Liver (tissue), 9 donors: ENCODE data around the gene COL4A1. TPM values are rescaled to one million over a fixed set of nuclear protein-coding genes. Genes with fewer than 3 reads are reported as not detected.

ENCODE experiments used
- DNase-seq: peaks from one replicate; pipeline ENCODE4 v3.0.0-alpha.2; 2017; ENCODE audit warnings: low spot score
- H3K27ac ChIP-seq, 2 donors: one replicate each; pipeline ENCODE4 v1.7.0; 2013; ENCODE audit warnings: inconsistent platforms in 2 of 2, low read length in 2 of 2, control low read depth in 1 of 2, low read depth in 1 of 2, mild to moderate bottlenecking in 1 of 2
- H3K27me3 ChIP-seq, 4 donors: one replicate each; pipeline versions ENCODE4 v1.6.1 to v1.7.0; 2013; ENCODE audit warnings: low read length in 3 of 4, inconsistent platforms in 1 of 4, mild to moderate bottlenecking in 1 of 4, moderate library complexity in 1 of 4; ENCODE audit not compliant: control insufficient read depth in 4 of 4, insufficient read depth in 4 of 4
- H3K36me3 ChIP-seq, 4 donors: one replicate each; pipeline versions ENCODE4 v1.6.1 to v1.7.0; 2013; ENCODE audit warnings: low read length in 3 of 4, mild to moderate bottlenecking in 3 of 4, low read depth in 1 of 4, moderate library complexity in 1 of 4; ENCODE audit not compliant: control insufficient read depth in 4 of 4, insufficient read depth in 3 of 4
- H3K4me1 ChIP-seq, 4 donors: one replicate each; pipeline versions ENCODE4 v1.6.1 to v1.7.0; 2013; ENCODE audit warnings: low read length in 3 of 4, mild to moderate bottlenecking in 3 of 4, moderate library complexity in 1 of 4; ENCODE audit not compliant: control insufficient read depth in 4 of 4, insufficient read depth in 4 of 4
- H3K4me3 ChIP-seq, 3 donors: one replicate each; pipeline versions ENCODE4 v1.6.1 to v1.7.0; 2013; ENCODE audit warnings: low read length in 3 of 3, control low read depth in 1 of 3, low read depth in 1 of 3, mild to moderate bottlenecking in 1 of 3
- H3K9ac ChIP-seq, 2 donors: one replicate each; pipeline ENCODE4 v1.7.0; 2013; ENCODE audit warnings: low read length in 2 of 2, mild to moderate bottlenecking in 2 of 2, moderate library complexity in 2 of 2, control low read depth in 1 of 2, low read depth in 1 of 2
- H3K9me3 ChIP-seq, 4 donors: one replicate each; pipeline versions ENCODE4 v1.6.1 to v1.7.0; 2013; ENCODE audit warnings: low read length in 3 of 4; ENCODE audit not compliant: control insufficient read depth in 4 of 4
- ATF3 ChIP-seq: IDR thresholded peaks from 2 replicates; pipeline ENCODE4 v1.6.1; 2016; ENCODE audit warnings: antibody characterized with exemption
- EGR1 ChIP-seq, 2 donors: IDR thresholded peaks; 2 replicates each; pipeline ENCODE4 v1.6.1; 2016 to 2018; ENCODE audit warnings: antibody characterized with exemption in 2 of 2, low read depth in 2 of 2
- FOXA1 ChIP-seq: IDR thresholded peaks from 2 replicates; pipeline ENCODE4 v1.6.1; 2016; ENCODE audit warnings: antibody characterized with exemption
- GABPA ChIP-seq, 2 donors: IDR thresholded peaks in 1 of 2; conservative IDR thresholded peaks in 1 of 2; 2 replicates each; pipeline ENCODE4 v1.6.1; 2016; ENCODE audit warnings: antibody characterized with exemption in 2 of 2, mild to moderate bottlenecking in 1 of 2, moderate library complexity in 1 of 2
- JUND ChIP-seq, 2 donors: IDR thresholded peaks; 2 replicates each; pipeline ENCODE4 v1.6.1; 2016; ENCODE audit warnings: antibody characterized with exemption in 2 of 2
- RXRA ChIP-seq, 2 donors: IDR thresholded peaks; 2 replicates each; pipeline ENCODE4 v1.6.1; 2017 to 2018; ENCODE audit warnings: antibody characterized with exemption in 2 of 2, mild to moderate bottlenecking in 1 of 2
- SP1 ChIP-seq: IDR thresholded peaks from 2 replicates; pipeline ENCODE4 v1.6.1; 2018; ENCODE audit warnings: antibody characterized with exemption, mild to moderate bottlenecking
- WGBS: extraction: QIAGEN DNeasy Blood & Tissue Kit; methylation state at CpG from one replicate; pipeline ENCODE4 v1.1.7; 2013; 5-methylcytosine and 5-hydroxymethylcytosine counted together
- polyA plus RNA-seq, 2 donors: library from polyadenylated mRNA; stranded (reverse) in 1 of 2; unstranded in 1 of 2; fragments of 200-250 nt in 1 of 2; fragments of >200 nt in 1 of 2; fragmentation: Nextera tagmentation in 1 of 2; extraction: Ambion mirVana in 1 of 2; gene quantifications; one replicate each; pipeline versions ENCODE4 v1.2.1 to v1.2.3, GENCODE V29; 2013 to 2015
- total RNA-seq, 2 donors: library from RNA; depleted of rRNA; stranded (reverse); fragments of >200 nt; gene quantifications; one replicate each; pipeline ENCODE4 v1.2.3, GENCODE V29; 2014
- TF ChIP-seq, protein P1 (sequence below): IDR thresholded peaks from 2 replicates; pipeline ENCODE4 v1.6.1; 2016; ENCODE audit warnings: antibody characterized with exemption
- TF ChIP-seq, protein P2 (sequence below): IDR thresholded peaks from 2 replicates; pipeline ENCODE4 v1.6.1; 2016; ENCODE audit warnings: antibody characterized with exemption
- TF ChIP-seq, protein P3 (sequence below): IDR thresholded peaks from 2 replicates; pipeline ENCODE4 v1.6.1; 2016; ENCODE audit warnings: antibody characterized with exemption, mild to moderate bottlenecking
- donor health status: healthy.
- donor health status: healthy.
- donor health status: healthy.
- donor health status: healthy.
- donor health status: healthy.

Gene COL4A1
- total and polyA plus RNA-seq, 4 donors: 5.0 to 68.5 (median 37.9) TPM

- Histone ChIP-seq H3K9me3 (no peaks in the 10 kb centered on the region), H3K27ac (no peak overlapping the region), H3K4me3 (no peak overlapping the region), H3K4me1 (no peaks in the 10 kb centered on the region), H3K9ac (no peak overlapping the region), H3K36me3 (no peaks in the 10 kb centered on the region), H3K27me3 (peaks cover 0 to 3% (median 1%) of the 10 kb centered on the region in 4 donors)
- TF ChIP-seq, protein P1, sequence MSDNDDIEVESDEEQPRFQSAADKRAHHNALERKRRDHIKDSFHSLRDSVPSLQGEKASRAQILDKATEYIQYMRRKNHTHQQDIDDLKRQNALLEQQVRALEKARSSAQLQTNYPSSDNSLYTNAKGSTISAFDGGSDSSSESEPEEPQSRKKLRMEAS: no peak
- no peak for TF ChIP-seq RXRA (IDR thresholded peaks at IDR 0.05)
- TF ChIP-seq FOXA1: no peak
- no peak for DNase-seq
- 79% methylated on average over 19 of the region's 19 CpGs for WGBS
Observed at GRCh38 chr13:110123041-110123809, 183.7 kb downstream of the COL4A1 start.

GRCh38 chr13:110121422-110122083, 185.4 kb downstream of the COL4A1 start:
- TF ChIP-seq JUND (IDR thresholded peaks at IDR 0.05) (no peak), EGR1 (IDR thresholded peaks at IDR 0.05; ENCODE audit: low read depth in 2 of 2) (no peak), GABPA (IDR thresholded peaks at IDR 0.05 in 1 of 2, conservative IDR thresholded peaks at IDR 0.05 in 1 of 2) (no peak), RXRA (IDR thresholded peaks at IDR 0.05) (no peak), ATF3 (no peak), FOXA1 (no peak), SP1 (no peak)
- TF ChIP-seq, protein P2, sequence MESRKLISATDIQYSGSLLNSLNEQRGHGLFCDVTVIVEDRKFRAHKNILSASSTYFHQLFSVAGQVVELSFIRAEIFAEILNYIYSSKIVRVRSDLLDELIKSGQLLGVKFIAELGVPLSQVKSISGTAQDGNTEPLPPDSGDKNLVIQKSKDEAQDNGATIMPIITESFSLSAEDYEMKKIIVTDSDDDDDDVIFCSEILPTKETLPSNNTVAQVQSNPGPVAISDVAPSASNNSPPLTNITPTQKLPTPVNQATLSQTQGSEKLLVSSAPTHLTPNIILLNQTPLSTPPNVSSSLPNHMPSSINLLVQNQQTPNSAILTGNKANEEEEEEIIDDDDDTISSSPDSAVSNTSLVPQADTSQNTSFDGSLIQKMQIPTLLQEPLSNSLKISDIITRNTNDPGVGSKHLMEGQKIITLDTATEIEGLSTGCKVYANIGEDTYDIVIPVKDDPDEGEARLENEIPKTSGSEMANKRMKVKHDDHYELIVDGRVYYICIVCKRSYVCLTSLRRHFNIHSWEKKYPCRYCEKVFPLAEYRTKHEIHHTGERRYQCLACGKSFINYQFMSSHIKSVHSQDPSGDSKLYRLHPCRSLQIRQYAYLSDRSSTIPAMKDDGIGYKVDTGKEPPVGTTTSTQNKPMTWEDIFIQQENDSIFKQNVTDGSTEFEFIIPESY: no peak
- TF ChIP-seq, protein P3, sequence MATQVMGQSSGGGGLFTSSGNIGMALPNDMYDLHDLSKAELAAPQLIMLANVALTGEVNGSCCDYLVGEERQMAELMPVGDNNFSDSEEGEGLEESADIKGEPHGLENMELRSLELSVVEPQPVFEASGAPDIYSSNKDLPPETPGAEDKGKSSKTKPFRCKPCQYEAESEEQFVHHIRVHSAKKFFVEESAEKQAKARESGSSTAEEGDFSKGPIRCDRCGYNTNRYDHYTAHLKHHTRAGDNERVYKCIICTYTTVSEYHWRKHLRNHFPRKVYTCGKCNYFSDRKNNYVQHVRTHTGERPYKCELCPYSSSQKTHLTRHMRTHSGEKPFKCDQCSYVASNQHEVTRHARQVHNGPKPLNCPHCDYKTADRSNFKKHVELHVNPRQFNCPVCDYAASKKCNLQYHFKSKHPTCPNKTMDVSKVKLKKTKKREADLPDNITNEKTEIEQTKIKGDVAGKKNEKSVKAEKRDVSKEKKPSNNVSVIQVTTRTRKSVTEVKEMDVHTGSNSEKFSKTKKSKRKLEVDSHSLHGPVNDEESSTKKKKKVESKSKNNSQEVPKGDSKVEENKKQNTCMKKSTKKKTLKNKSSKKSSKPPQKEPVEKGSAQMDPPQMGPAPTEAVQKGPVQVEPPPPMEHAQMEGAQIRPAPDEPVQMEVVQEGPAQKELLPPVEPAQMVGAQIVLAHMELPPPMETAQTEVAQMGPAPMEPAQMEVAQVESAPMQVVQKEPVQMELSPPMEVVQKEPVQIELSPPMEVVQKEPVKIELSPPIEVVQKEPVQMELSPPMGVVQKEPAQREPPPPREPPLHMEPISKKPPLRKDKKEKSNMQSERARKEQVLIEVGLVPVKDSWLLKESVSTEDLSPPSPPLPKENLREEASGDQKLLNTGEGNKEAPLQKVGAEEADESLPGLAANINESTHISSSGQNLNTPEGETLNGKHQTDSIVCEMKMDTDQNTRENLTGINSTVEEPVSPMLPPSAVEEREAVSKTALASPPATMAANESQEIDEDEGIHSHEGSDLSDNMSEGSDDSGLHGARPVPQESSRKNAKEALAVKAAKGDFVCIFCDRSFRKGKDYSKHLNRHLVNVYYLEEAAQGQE: no peak
- Histone ChIP-seq H3K4me1 (no peaks in the 10 kb centered on the region), H3K27me3 (peaks cover 0 to 3% (median 1%) of the 10 kb centered on the region in 4 donors), H3K36me3 (no peaks in the 10 kb centered on the region), H3K9me3 (no peaks in the 10 kb centered on the region), H3K27ac (no peak overlapping the region), H3K4me3 (no peak overlapping the region), H3K9ac (no peak overlapping the region)
- DNase-seq: no peak
- 66% methylated on average over 6 of the region's 6 CpGs for WGBS
